PFSK-1 (cell line): ENCODE data around the gene NCAM1.

ENCODE experiments used
- SIN3A ChIP-seq: IDR thresholded peaks from 2 replicates; pipeline ENCODE4 v1.6.1; 2012; ENCODE audit warnings: mild to moderate bottlenecking, low read length, moderate library complexity, borderline replicate concordance; ENCODE audit not compliant: insufficient read depth
- TF ChIP-seq, protein P1 (sequence below), 2 experiments: IDR thresholded peaks; 2 replicates each; pipeline versions ENCODE4 v1.6.1 to v1.8.0; 2011 to 2012; ENCODE audit warnings: low read depth in 2 of 2, low read length in 2 of 2, control low read depth in 1 of 2, inconsistent platforms in 1 of 2, mild to moderate bottlenecking in 1 of 2, moderate library complexity in 1 of 2; ENCODE audit not compliant: insufficient read depth in 1 of 2

DNA sequence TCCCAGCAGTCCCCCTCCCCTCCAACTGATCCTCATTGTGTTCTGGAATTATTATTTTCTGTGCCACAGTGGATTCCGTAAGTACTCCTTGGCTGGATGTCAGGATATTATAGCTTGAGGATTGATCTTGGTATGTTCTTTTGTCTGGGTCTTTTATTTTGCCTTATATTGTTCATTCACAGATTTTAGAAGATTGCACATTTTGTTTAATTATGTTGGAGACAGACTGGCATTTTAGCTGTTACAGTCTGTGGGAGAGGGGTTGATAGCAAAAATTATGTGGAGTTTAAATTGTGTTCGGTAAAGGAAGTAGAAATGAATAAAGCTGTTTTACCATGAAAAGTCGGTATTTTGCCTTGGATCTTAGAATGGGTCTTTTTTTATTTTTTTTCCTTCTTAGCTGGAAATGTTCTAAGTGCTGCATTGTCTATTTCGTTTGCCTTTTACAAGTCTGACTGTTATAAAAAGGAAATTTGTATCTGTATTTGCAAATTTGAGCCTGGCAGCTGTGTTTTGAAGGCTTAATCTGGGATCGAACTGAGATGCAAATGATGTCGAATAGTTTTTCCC, 211.2 kb downstream of the NCAM1 start:
- TF ChIP-seq, protein P1, sequence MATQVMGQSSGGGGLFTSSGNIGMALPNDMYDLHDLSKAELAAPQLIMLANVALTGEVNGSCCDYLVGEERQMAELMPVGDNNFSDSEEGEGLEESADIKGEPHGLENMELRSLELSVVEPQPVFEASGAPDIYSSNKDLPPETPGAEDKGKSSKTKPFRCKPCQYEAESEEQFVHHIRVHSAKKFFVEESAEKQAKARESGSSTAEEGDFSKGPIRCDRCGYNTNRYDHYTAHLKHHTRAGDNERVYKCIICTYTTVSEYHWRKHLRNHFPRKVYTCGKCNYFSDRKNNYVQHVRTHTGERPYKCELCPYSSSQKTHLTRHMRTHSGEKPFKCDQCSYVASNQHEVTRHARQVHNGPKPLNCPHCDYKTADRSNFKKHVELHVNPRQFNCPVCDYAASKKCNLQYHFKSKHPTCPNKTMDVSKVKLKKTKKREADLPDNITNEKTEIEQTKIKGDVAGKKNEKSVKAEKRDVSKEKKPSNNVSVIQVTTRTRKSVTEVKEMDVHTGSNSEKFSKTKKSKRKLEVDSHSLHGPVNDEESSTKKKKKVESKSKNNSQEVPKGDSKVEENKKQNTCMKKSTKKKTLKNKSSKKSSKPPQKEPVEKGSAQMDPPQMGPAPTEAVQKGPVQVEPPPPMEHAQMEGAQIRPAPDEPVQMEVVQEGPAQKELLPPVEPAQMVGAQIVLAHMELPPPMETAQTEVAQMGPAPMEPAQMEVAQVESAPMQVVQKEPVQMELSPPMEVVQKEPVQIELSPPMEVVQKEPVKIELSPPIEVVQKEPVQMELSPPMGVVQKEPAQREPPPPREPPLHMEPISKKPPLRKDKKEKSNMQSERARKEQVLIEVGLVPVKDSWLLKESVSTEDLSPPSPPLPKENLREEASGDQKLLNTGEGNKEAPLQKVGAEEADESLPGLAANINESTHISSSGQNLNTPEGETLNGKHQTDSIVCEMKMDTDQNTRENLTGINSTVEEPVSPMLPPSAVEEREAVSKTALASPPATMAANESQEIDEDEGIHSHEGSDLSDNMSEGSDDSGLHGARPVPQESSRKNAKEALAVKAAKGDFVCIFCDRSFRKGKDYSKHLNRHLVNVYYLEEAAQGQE (IDR thresholded peaks at IDR 0.05; ENCODE audit: insufficient read depth in 1 of 2, low read depth in 2 of 2, low read length in 2 of 2), result no peak
- TF ChIP-seq SIN3A, result no peak
